ENCODE results near the gene TPK1.

DNA sequence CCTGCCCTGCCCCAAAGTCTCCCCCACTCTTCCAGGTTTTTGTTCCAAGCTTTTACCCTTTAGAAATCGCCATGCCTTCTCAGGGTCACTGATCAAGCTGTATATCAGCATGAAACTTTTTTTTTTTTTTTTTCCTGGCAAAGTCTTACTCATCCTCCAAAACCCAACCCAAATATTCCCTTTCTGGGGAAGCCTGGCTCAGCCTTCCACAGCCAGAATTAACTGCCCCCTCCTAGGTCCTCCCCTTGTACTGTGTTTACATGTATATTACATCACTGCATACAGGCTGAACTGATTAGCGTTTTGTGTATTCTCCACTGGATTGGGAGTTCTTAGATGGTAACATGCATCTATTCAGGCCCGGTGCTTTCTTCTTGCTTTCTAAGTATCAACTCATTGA lies 427.7 kb downstream of the TPK1 start:
- no peak for TF ChIP-seq MYC (IDR thresholded peaks at IDR 0.05; ENCODE audit: low read depth, low read length)
- TF ChIP-seq POLR2A (IDR thresholded peaks at IDR 0.05; ENCODE audit: extremely low read depth, insufficient read length) = no peak
- TF ChIP-seq, protein P1, sequence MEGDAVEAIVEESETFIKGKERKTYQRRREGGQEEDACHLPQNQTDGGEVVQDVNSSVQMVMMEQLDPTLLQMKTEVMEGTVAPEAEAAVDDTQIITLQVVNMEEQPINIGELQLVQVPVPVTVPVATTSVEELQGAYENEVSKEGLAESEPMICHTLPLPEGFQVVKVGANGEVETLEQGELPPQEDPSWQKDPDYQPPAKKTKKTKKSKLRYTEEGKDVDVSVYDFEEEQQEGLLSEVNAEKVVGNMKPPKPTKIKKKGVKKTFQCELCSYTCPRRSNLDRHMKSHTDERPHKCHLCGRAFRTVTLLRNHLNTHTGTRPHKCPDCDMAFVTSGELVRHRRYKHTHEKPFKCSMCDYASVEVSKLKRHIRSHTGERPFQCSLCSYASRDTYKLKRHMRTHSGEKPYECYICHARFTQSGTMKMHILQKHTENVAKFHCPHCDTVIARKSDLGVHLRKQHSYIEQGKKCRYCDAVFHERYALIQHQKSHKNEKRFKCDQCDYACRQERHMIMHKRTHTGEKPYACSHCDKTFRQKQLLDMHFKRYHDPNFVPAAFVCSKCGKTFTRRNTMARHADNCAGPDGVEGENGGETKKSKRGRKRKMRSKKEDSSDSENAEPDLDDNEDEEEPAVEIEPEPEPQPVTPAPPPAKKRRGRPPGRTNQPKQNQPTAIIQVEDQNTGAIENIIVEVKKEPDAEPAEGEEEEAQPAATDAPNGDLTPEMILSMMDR (IDR thresholded peaks at IDR 0.05; ENCODE audit: low read depth, low read length) = no peak
- TF ChIP-seq, protein P2, sequence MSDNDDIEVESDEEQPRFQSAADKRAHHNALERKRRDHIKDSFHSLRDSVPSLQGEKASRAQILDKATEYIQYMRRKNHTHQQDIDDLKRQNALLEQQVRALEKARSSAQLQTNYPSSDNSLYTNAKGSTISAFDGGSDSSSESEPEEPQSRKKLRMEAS (IDR thresholded peaks at IDR 0.05; ENCODE audit: low read depth, low read length) = no peak

Measured in NB4 (cell line).